A549 treated with AZD9567 at 1 μM for 4 hours (cell line): ENCODE data around the gene MYO9B. TPM values are rescaled to one million over a fixed set of nuclear protein-coding genes. Genes with fewer than 3 reads are reported as not detected.

Source experiments
- total RNA-seq: library from RNA; stranded (reverse); fragments of 200-300 nt; extraction: Qiagen RNA extraction; gene quantifications from 5 replicates; pipeline ENCODE4 v1.2.3, GENCODE V29; 2022; ENCODE audit not compliant: insufficient read depth

The MYO9B gene, protein sequence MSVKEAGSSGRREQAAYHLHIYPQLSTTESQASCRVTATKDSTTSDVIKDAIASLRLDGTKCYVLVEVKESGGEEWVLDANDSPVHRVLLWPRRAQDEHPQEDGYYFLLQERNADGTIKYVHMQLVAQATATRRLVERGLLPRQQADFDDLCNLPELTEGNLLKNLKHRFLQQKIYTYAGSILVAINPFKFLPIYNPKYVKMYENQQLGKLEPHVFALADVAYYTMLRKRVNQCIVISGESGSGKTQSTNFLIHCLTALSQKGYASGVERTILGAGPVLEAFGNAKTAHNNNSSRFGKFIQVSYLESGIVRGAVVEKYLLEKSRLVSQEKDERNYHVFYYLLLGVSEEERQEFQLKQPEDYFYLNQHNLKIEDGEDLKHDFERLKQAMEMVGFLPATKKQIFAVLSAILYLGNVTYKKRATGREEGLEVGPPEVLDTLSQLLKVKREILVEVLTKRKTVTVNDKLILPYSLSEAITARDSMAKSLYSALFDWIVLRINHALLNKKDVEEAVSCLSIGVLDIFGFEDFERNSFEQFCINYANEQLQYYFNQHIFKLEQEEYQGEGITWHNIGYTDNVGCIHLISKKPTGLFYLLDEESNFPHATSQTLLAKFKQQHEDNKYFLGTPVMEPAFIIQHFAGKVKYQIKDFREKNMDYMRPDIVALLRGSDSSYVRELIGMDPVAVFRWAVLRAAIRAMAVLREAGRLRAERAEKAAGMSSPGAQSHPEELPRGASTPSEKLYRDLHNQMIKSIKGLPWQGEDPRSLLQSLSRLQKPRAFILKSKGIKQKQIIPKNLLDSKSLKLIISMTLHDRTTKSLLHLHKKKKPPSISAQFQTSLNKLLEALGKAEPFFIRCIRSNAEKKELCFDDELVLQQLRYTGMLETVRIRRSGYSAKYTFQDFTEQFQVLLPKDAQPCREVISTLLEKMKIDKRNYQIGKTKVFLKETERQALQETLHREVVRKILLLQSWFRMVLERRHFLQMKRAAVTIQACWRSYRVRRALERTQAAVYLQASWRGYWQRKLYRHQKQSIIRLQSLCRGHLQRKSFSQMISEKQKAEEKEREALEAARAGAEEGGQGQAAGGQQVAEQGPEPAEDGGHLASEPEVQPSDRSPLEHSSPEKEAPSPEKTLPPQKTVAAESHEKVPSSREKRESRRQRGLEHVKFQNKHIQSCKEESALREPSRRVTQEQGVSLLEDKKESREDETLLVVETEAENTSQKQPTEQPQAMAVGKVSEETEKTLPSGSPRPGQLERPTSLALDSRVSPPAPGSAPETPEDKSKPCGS (N-terminal part only)
- total RNA-seq, result 28.5 to 34.4 TPM (median 32.3 TPM) in 5 replicates

DNA sequence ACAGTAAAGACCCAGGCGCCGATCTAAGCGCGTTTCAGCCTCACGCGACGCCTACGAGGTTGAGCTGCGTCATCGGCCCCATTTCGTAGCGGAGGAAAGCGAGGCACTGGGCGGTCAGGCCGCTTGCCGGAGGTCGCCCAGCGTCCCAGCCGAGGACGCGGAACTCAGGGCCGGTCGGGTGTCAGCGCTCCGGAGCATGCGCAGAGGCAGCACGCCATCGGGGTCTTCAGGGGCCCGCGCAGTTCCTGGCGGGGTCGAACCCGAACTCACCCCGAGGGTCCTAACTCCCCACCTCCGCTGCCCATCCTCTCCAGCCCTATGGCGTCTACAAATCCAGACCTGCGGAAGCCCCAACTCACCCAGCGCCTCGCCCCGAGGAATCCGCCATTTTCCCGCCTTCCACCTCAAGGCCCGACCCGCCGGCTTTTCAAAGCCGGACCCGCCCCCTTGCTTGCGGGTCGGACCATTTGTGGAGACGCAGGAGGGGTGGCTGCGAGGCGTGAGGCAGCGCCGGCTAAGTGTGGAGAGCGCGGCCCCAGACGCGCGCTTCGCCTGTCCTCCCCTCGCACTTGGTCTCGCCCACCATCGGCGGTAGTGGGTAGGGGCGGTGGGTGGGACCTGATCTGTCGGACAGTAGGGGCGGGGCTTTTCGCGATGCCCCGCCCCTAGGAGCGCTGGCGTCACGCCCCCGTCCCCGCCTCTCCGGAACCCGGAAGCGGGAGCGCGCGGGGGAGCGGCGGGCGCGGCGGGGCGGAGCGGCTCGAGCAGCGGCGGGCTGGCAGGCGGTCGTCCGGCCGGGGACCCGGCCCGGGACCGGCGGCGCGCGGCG lies at the start of gene MYO9B, which contains the start of gene HAUS8:
MYO9B (plus strand) TSS at position 743 of the 829 bp plus-strand sequence. CDS start 25,941 bp downstream, outside the sequence.
HAUS8 (minus strand) TSS at position 418 of the 829 bp plus-strand sequence; CDS start at position 388, 30 bp downstream.

GRCh38 chr19:17026706-17027534 lies 48.7 kb upstream of the MYO9B start, which contains the start of gene CPAMD8:
CPAMD8 (minus strand) TSS chr19:17026810; CDS start chr19:17026642, 168 bp downstream.

GRCh38 chr19:17215127-17215971 lies 139.8 kb downstream of the MYO9B start, which contains the start of gene USE1:
USE1 (plus strand) TSS chr19:17215357; CDS start chr19:17215406, 49 bp downstream.

GRCh38 chr19:17226002-17226933 lies 150.7 kb downstream of the MYO9B start, which contains the start of gene OCEL1:
OCEL1 (plus strand) TSS chr19:17226226; CDS start chr19:17226248, 22 bp downstream.

GRCh38 chr19:17245535-17245984 lies 170.0 kb downstream of the MYO9B start, which contains the start of gene NR2F6:
NR2F6 (minus strand) TSS chr19:17245919; CDS start chr19:17245220, 699 bp downstream.

Other genes starting within 250 kb of the MYO9B start
- 19.0 to 25.7 TPM (median 22.4 TPM) in 5 replicates for gene SIN3B, start 246.4 kb upstream of the MYO9B start, total RNA-seq
- not detected in 5 replicates for gene F2RL3, start 186.8 kb upstream of the MYO9B start, total RNA-seq
- 0.01 to 0.15 TPM (median 0.05 TPM) in 4 of 5 replicates, not detected in the other for gene CPAMD8, start 49.0 kb upstream of the MYO9B start, total RNA-seq
- 13.9 to 17.0 TPM (median 16.7 TPM) in 5 replicates for gene HAUS8, start 325 bp upstream of the MYO9B start, total RNA-seq
- gene USE1, start 139.6 kb downstream of the MYO9B start, total RNA-seq, result 16.7 to 20.6 TPM (median 17.0 TPM) in 5 replicates
- gene OCEL1, start 150.4 kb downstream of the MYO9B start, total RNA-seq, result 6.9 to 15.5 TPM (median 13.3 TPM) in 5 replicates
- 22.5 to 59.0 TPM (median 52.2 TPM) in 5 replicates for gene NR2F6, start 170.1 kb downstream of the MYO9B start, total RNA-seq
- gene USHBP1, start 189.0 kb downstream of the MYO9B start, total RNA-seq, result not detected in 5 replicates
- 59.0 to 77.0 TPM (median 61.0 TPM) in 5 replicates for gene BABAM1, start 191.7 kb downstream of the MYO9B start, total RNA-seq
- 0.21 to 0.52 TPM (median 0.47 TPM) in 4 of 5 replicates, not detected in the other for gene ANKLE1, start 206.1 kb downstream of the MYO9B start, total RNA-seq
- gene ABHD8, start 227.6 kb downstream of the MYO9B start, total RNA-seq, result 2.6 to 5.2 TPM (median 2.8 TPM) in 5 replicates
- 66.3 to 82.7 TPM (median 80.6 TPM) in 5 replicates for gene MRPL34, start 230.1 kb downstream of the MYO9B start, total RNA-seq
- 48.2 to 59.3 TPM (median 53.7 TPM) in 5 replicates for gene DDA1, start 233.8 kb downstream of the MYO9B start, total RNA-seq